CD4-positive, alpha-beta T cell treated with Interleukin-15 for 1 hour (primary cell): Measurements from ENCODE around the gene NTN4.
"Not testable (repeated sequence)": the region's sequence is repeated elsewhere in the genome, so short reads cannot be mapped to it uniquely, and the experiment has no call there.

Experiments
- DNase-seq: peaks from one replicate; pipeline ENCODE4 v3.0.0-alpha.2; 2020

The NTN4 gene

GRCh38 chr12:95796225-95796981, 5.8 kb upstream of the NTN4 start:
- DNase-seq: no peak

DNA sequence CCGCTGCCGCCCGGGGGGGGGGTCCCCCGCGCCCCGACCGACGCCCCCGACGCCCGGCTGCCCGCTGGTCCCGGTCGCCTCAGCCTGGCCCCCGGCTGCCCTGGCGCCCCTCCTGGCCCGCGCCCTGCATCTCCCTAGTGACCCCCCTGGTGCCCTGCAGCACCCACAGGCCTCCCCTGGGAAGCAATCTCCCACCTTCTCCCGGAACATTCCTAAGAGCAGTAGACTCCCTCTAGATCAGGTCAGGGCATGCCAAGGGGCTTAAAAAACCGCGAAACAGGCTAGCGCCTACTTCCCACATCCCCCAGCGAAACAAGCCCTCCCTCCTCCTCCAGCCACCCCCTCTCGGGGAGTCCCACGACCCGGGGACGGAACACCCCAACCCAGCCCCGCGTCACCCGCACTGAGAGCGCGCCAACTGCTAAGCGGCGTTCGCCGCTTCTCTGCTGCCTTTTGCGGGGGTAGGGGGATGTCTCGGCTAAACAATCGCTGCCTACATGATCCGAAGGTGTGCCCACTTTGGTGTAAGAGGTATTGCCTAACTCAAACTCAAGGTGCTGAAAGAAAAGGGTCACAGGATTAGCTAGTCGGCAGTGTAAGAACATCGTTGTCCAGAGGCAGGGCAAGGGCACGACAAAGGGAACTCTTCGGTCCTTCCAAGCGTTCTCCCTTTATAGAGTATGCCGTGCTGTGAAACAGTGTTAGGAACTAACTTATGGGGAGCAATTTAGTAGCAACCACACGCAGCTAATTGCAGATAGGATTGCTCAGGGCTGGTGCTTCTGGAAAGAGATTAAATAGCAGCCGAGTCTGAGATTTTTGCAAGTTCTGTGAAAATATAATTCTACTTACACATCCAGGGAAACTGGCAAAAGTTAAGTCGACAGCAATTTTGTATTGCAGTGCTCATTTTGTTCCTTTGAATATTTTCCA, 619 bp upstream of the NTN4 start:
- no peak for DNase-seq

GRCh38 chr12:95789126-95790032, 1.2 kb downstream of the NTN4 start:
- DNase-seq: no peak

DNA sequence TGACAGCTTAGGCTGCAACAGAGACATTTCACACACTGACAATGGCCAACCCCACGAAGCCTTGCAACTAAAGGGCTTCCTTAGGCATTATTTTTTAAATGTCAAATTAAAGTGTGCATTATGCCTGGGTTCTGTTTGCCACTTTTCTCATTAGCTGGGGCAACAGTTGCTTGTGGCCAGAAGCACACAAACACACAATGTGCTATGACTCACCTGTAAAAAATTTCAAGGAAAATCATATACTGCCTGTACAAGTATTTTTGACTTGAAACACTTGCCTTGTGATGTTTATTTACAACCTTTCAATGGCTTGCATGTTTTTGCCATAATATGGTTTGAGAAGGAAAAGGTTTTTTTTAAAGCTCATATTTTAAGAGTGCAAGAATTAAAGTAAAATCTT, 1.9 kb downstream of the NTN4 start:
- DNase-seq: no peak

DNA sequence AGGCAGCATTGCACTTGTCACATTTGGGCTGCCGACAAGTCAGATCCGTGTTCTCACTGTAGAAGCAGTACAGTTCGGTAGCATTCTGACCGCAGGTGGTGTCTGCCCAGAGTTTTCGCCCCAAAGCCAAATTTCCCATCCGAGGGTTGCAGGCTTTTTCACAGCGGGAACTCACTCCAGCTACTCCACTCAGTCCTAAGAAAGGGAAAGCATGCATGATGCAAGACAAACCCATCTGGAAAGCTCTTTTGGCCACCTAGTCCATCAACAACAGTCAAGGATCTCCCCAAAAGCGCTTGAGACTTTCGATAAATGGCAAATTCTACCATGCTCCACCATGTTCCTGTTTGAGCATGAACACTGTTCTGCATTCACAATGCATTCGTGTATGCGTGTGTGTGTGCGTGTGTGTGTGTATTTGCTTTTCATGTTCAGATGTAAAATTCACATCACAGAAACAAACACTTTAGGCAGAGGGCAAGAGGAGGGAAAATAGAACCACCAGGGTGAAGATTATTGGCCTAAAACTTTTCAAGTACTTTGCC, 3.2 kb downstream of the NTN4 start:
- no peak for DNase-seq

GRCh38 chr12:95784915-95785314, 5.6 kb downstream of the NTN4 start:
- DNase-seq: no peak

- DNase-seq: no peak
Measured at GRCh38 chr12:95784286-95784685, 6.3 kb downstream of the NTN4 start.

DNA sequence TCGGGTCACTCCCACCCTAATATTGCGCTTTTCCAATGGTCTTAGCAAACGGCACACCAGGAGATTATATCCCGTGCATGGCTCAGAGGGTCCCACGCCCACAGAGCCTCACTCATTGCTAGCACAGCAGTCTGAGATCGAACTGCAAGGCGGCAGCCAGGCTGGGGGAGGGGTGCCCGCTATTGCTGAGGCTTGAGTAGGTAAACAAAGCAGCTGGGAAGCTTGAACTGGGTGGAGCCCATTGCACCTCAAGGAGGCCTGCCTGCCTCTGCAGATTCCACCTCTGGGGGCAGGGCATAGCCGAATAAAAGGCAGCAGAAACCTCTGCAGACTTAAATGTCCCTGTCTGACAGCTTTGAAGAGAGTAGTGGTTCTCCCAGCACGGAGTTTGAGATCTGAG, 15.1 kb downstream of the NTN4 start:
- DNase-seq: not testable (repeated sequence)

DNA sequence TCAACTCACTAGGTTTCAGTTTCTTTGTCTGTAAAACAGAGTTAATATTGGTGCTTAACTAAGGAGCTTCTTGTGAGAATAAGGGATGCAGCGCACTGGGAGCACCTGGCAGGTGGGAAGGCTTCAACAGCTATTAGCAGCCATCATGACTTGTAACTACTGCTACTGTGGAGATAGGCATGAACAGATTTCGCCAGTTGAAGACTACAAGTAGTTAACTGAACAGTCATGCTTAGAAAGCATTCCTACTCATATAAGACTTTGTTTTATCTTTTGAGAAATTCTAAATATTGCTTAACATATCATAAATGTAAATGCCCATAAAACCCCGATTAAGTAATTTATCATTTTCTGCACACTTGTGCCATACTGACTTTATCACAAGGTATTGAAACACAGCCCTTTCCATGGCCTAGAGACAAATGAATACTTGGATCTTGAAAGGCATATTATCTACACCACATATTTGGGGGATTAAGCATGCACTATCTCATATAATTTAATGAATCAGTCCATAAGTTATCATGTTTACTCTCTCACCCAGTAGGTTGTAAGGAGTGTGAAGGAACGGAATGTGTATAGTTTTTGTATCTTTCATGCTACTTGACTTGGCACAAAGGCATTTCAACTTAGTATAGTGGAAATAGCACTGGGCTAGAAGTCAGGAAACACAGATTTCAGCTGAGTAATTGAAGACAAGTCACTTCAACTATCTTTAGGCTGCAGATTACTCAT, 16.1 kb downstream of the NTN4 start:
- DNase-seq: no peak

GRCh38 chr12:95773320-95773719, 17.2 kb downstream of the NTN4 start:
- no peak for DNase-seq

DNA sequence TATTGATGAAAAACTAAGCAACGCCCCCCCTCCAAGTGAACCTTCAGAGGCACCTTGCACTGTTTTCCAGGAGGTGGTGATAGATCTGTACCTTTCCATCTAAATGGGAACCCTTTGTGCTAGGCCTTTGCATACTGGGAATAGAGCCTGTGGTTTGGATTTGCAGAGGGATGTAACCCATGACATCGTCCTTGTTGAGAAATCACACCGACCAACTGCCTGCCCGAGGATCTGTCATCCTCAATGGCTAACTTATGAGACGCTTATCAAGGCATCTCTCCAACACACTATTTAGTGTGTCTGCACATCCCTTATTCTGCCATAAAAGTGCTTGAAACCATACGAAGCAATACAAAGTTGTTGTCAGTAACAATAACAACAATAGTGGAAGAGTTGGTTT, 22.9 kb downstream of the NTN4 start:
- DNase-seq: no peak

DNA sequence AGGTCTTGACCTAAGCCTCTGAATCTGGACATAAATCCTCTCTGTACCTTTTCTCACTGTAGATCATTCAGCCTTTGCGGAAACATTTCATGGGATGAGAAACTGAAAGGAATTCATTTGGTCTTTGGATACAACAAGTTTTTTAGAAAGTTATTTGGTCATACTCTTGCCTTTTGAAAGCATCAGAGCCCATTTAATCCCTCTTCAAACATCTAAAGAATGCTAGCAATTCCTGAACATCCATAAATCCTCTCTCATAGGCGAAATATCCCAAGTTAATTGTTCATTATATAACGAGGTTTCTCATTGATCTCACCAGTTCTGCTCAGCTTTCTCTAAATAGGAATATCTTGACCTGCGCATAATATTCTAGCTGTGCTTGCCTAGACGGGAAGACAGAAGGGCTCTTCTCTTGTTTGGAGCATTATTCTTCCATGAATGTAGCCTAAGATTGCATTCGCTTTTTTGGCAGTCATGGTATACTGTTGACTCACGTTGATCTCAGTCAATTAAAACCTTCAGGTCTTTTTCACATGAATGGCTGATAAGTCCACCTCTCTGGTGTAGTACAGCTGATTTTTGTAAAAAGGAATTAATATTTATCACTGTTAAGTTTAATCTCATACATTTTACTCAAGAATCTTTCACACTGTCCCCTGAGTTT, 24.1 kb downstream of the NTN4 start:
- no peak for DNase-seq

GRCh38 chr12:95764848-95765247, 25.7 kb downstream of the NTN4 start:
- DNase-seq: no peak

- no peak for DNase-seq
Measured at GRCh38 chr12:95763809-95764253, 26.7 kb downstream of the NTN4 start.

- DNase-seq: no peak
Measured at GRCh38 chr12:95762123-95762785, 28.3 kb downstream of the NTN4 start.

DNA sequence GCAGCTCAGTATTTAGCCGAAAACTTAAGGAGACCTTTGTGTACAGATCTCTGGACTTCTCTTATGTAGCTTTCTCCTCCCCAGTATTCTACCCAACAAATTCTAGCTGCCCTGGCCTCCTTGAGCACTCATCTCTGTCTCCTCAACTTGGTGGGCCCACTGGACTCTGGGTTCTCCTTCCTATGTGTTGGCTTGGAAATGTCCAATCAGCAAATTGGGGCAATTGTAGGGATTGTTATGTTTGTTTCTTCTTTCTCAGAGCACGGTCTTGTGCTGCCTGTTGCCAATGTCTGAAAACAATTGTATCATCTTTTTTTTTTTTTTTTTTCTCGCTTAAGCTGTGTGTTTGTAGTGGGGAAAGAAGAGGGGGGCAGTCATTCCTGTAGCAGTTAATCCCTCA, 30.2 kb downstream of the NTN4 start:
- no peak for DNase-seq

GRCh38 chr12:95759718-95760117, 30.8 kb downstream of the NTN4 start:
- DNase-seq: no peak

DNA sequence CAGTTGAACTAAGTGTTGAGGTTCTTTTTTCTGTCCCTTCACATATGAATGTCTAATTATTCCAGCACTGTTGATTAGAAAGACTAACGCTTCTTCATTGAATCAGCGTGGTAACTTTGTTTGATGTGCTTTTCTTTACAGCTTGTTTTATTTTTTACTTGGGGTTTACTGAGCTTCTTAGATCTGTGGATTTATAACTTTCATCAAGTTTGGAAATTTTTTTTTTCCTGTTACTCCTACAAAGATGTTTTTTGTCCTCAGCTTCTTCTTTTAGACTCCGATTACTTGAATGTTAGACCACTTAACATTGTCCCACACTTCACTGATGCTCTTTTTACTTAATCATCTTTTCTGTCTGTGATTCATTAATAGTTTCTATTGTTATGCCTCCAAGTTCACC, 31.5 kb downstream of the NTN4 start:
- DNase-seq: no peak

- no peak for DNase-seq
Measured at GRCh38 chr12:95756362-95756761, 34.2 kb downstream of the NTN4 start.

GRCh38 chr12:95755261-95755865, 35.2 kb downstream of the NTN4 start:
- no peak for DNase-seq
